Stimulated activated CD8-positive, alpha-beta memory T cell treated with anti-CD3 and anti-CD28 coated beads, Interleukin-7, amount 100 ng/mL, for 1 hour (primary cell): ENCODE data around the gene GMNN.
"Not testable (repeated sequence)": the region's sequence is repeated elsewhere in the genome, so short reads cannot be mapped to it uniquely, and the experiment has no call there.

Experiments
- DNase-seq, 2 donors: peaks; one replicate each; pipeline ENCODE4 v3.0.0-alpha.2; 2020; ENCODE audit warnings: low read depth in 2 of 2

The GMNN gene

GRCh38 chr6:24774696-24775519 is at the start of gene GMNN:
GMNN (plus strand) TSS chr6:24774937; CDS start chr6:24777247, 2,310 bp downstream.
- DNase-seq, result peak; percentile 94 to 96

GRCh38 chr6:24730653-24731052 is 44.1 kb upstream of the GMNN start:
- DNase-seq, result not testable (repeated sequence)

GRCh38 chr6:24731456-24732134 is 43.1 kb upstream of the GMNN start:
- DNase-seq, result not testable (repeated sequence)

DNA sequence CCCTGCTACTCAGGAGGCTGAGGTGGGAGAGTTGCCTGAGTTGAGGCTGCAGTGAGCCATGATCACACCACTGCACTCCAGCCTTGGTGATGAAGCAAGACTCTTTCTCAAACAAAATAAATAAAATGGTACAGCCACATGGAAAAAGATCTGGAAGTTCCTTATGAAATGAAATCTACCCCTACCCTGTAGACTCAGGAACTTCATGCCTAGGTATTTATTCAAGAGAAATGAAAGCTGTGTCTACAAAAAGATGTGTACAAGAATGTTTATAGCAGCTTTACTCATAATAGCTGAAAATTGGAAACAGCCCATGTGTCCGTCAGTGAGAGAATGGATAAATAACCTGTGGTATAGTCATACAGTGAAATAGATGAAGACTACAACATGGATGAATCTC is 40.6 kb upstream of the GMNN start:
- DNase-seq, result no peak

- not testable (repeated sequence) for DNase-seq
These were observed 40.0 kb upstream of the GMNN start for GRCh38 chr6:24734710-24735109.

- no peak for DNase-seq
These were observed 36.0 kb upstream of the GMNN start for GRCh38 chr6:24738741-24739140.

- DNase-seq, result no peak
These were observed 33.9 kb upstream of the GMNN start for GRCh38 chr6:24740861-24741260.

DNA sequence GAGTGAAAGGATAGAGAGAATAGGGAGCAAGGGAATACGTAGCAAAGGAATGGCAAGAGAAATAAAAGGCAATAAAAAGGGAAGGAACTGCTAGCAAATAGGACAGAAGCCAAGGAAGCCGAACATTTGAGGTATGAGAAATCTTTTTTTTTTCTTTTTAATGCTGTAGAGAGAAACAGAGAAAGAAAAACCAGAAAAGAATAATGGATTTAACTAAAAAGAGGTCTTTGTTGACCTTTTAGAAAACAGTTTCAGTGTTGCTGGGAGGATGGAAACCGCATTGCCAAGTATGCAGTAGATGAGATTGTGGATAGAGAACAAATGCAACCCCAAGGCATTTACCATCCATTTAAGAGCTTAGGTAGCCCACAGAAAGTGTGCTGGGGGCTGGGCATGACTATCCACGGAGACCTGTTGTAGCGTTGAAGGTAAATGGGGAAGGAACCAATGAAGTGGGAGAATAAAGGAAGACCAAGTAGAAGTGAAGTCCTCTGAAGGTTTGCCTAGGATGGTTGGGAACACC is 32.5 kb upstream of the GMNN start:
- DNase-seq, result no peak

DNA sequence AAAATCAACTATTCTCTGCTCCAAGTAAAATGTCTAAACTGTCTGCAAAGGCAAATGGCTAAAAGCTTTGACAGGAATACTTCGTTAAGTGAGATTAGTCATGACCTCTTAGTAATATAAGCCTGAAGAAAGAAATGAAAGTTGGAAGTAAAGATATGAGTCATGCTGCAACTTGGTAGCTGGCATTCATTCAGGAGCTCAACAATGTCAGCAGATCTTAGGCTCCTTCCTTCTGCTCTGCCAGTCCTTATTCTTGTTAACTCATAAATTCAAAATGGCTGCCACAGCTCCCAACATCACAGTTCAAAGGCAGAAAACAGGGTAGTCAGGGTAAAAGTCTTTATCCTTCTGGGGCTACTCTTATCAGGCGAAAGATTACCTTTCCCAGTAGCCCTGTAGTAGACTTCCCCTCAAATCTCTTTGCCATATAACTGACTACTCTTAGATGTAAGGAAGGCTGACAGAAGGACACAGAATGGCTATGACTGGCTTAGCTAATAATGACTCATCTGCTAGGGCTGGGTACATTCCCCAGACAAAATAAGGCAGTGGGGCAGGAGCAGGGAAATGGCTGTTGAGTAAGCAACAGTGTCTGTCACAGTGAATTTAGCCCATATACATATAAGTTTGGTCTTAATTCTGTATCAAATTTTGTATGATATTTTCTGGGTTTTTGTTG is 31.3 kb upstream of the GMNN start:
- no peak for DNase-seq

DNA sequence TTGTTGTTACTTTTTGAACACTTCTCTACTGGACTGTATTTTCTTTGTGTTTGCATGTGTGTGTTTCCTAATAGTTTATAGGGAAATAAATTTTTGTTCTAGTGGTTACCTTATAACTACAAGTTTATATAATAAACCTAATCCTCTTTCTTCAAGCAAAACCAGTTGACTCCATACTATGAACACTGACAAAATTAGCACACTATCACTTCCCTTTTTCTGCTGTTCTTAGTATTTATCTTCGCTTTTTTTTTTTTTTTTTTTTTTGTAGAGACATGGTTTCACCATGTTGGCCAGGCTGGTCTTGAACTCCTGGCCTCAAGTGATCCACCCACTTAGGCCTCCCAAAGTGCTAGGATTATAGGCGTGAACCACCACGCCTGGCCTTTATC is 30.8 kb upstream of the GMNN start:
- no peak for DNase-seq

DNA sequence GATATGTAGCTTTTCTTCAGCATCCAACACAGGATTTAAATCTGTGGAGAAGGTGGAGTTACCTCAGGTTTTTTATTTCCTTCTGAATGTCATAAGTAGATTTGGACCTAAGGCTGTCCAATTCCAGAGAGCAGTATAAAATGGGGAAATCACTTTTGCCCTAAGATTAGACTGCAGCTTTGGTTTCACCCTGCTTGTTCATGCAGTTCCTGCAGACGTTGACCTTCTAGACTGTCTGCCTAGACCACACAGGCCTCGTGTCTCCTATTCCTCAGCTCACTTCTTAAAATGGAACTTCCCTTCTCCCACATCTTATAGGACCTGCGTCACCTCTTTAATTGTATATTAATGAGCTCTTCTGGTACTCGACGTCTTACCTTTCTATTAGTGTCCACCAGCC is 29.8 kb upstream of the GMNN start:
- no peak for DNase-seq

- no peak for DNase-seq
These were observed 25.4 kb upstream of the GMNN start for GRCh38 chr6:24749297-24749696.

GRCh38 chr6:24750878-24751277 is 23.9 kb upstream of the GMNN start:
- DNase-seq, result not testable (repeated sequence)

DNA sequence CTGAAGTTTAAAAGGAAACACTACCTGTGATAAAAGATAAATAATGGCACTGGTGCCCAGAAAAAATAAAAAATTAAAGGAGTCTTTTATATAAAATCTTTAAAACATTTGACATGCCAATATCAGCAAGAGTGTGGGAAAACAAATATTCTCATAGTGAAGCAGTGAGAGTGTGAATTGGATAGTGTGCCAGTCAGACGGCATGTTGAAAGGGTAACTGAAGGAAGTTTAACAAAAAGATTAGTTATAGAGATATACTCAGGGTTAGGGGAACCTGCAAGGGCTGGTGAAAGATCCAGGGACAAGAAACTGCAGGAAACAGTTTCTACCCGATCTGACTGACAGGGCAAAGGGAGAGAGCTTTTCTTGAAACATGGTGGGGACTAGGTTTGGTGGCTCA is 22.2 kb upstream of the GMNN start:
- no peak for DNase-seq

GRCh38 chr6:24752917-24753492 is 21.7 kb upstream of the GMNN start:
- no peak for DNase-seq

DNA sequence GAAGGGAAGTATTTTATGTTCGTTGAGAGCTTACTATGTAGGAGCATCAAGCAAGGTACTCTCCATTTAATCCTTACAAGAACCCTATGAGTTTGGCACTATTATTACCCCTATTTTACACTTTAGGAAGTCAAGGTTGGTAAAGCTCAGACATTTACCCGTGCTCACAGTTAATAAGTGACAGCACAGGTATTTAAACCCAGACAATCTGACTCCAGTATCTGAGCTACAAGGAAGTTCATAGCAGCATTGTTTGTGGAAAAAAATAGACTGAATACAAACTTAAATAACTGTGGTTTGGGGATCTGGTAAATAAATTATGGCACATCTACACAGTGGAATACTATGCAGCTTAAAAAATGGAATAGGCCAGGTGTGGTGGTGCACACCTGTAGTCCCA is 21.2 kb upstream of the GMNN start:
- DNase-seq, result no peak

- DNase-seq, result not testable (repeated sequence)
These were observed 20.4 kb upstream of the GMNN start for GRCh38 chr6:24754378-24754777.

GRCh38 chr6:24755279-24755678 is 19.5 kb upstream of the GMNN start:
- no peak for DNase-seq

GRCh38 chr6:24757611-24758010 is 17.1 kb upstream of the GMNN start:
- no peak for DNase-seq

- no peak for DNase-seq
These were observed 15.0 kb upstream of the GMNN start for GRCh38 chr6:24759718-24760117.

GRCh38 chr6:24760210-24760609 is 14.5 kb upstream of the GMNN start:
- DNase-seq, result no peak

GRCh38 chr6:24761193-24761835 is 13.4 kb upstream of the GMNN start:
- DNase-seq, result no peak
